Choroid plexus epithelial cell (primary cell): ENCODE results near the gene FAAP100.
A peak's percentile ranks its signal among the peaks of the same experiment; 100 is the strongest.

Experiments used
- DNase-seq: peaks from one replicate; pipeline ENCODE4 v3.0.0-alpha.2; 2010; ENCODE audit warnings: low read depth
- H3K4me3 ChIP-seq: 2 replicates; pipeline ENCODE4 v1.5.1; 2011; ENCODE audit warnings: low read depth, mild to moderate bottlenecking, control low read depth, low read length, moderate library complexity
- TF ChIP-seq, protein P1 (sequence below): conservative IDR thresholded peaks from 2 replicates; pipeline ENCODE4 v1.5.1; 2011; ENCODE audit warnings: low read depth, mild to moderate bottlenecking, control low read depth, inconsistent platforms, low read length, moderate library complexity

FAAP100 gene

DNA sequence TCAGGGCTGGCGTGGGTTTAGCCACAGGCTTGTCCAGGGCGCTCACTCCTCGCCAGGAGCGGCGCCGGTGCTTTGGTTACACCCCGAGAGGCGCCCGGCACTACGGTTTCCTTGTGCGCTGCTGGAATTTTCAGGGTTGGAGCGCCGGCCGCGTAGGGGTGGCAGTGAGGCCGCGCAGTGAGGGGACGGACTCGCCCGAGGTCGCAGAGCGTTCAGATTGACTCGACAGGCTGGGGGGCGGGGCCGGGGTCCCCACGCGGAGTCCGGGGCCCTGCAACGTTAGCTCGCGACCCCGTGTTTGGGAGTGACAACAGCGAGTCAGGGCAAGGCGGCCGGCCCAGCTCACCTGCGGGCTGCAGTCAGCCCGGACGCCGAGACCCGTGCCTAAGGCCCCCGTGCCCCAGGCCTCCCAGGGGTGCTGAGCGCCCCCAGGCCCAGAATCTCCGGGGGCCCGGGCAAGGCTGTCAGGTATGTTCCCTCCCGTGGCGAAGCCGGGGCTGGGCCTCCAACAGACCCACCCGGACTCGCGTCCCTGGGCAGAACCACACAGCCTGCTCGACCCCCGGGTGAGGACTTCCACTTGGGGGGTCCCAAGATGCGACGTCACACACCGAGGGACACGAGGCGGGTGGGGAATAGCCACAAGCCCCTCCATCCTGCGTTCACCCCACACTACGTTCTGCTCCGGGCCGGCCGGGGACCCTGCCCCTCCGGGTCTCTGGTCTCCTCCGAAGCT is 38.2 kb downstream of the FAAP100 start:
- DNase-seq = peak; percentile 82
- TF ChIP-seq, protein P1, sequence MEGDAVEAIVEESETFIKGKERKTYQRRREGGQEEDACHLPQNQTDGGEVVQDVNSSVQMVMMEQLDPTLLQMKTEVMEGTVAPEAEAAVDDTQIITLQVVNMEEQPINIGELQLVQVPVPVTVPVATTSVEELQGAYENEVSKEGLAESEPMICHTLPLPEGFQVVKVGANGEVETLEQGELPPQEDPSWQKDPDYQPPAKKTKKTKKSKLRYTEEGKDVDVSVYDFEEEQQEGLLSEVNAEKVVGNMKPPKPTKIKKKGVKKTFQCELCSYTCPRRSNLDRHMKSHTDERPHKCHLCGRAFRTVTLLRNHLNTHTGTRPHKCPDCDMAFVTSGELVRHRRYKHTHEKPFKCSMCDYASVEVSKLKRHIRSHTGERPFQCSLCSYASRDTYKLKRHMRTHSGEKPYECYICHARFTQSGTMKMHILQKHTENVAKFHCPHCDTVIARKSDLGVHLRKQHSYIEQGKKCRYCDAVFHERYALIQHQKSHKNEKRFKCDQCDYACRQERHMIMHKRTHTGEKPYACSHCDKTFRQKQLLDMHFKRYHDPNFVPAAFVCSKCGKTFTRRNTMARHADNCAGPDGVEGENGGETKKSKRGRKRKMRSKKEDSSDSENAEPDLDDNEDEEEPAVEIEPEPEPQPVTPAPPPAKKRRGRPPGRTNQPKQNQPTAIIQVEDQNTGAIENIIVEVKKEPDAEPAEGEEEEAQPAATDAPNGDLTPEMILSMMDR = no peak
- peak overlapping the region; percentile 76 for H3K4me3 ChIP-seq

DNA sequence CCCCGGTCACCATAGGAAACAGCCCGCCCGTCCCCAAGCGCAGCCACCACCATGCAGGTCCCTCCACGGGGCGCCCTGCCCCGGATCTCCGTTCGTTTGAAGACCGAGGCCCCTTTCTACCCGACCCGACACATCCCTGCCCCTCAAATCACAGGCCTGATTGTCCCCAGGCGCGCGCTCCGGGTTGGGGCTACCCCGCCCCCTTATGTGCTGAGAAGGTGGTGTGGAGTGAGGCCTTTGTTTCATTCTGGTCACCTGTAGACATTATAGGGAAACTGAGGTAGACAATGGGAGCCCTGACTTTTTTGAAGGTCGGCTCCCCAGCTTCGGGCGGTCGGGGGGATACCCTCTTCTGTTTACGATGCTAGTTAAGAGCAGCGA is 38.8 kb downstream of the FAAP100 start:
- peak; percentile 66 for DNase-seq
- TF ChIP-seq, protein P1 = no peak
- peak overlapping the region; percentile 76 for H3K4me3 ChIP-seq

DNA sequence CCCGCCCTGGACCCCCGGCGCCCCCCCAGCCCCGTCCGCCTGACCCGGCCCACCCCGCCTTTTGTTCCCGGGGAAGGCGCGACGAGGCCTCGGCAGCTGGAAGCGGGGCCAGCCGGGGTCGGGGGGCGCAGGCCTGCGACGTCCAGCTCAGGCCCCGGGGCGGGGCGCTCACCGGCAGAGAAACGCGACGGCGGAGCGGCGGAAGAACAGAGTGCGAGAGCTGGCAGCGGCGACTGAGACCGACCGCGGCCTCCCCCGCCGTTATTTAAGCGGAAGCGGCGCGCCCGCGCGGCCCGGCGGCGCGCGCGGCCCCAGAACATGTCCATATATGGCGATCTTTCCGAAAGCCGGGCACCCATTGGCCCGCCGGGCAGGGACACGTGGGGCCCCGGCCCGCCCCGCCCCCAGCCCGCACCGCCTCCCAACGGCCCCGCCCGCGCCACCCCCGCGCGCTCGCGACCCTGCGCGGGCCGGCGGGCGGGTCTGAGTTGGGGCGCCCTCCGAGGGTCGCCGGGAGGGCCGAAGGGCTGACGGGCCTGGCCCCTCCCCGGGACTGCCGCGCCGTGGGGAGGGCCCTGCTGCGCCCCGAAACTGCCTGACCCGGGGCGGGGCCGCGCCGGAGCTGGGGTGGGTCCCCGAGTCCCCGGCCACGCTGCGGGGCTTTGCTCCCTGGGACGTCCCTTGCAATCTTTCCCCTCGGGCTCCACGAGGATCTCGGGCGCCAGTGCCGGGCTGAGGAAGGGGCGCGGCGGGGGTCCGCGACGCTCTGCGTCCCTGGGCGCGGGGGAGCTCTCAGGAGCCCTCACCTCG is 39.4 kb downstream of the FAAP100 start, which contains the start of gene ACTG1:
TSS of gene ACTG1 (minus strand) at position 238 of the 810 bp plus-strand sequence. CDS start 445 bp downstream, outside the sequence.
- H3K4me3 ChIP-seq = peak within 1 kb of the TSS; percentile 87
- DNase-seq = peak; percentile 94
- TF ChIP-seq, protein P1 = no peak

DNA sequence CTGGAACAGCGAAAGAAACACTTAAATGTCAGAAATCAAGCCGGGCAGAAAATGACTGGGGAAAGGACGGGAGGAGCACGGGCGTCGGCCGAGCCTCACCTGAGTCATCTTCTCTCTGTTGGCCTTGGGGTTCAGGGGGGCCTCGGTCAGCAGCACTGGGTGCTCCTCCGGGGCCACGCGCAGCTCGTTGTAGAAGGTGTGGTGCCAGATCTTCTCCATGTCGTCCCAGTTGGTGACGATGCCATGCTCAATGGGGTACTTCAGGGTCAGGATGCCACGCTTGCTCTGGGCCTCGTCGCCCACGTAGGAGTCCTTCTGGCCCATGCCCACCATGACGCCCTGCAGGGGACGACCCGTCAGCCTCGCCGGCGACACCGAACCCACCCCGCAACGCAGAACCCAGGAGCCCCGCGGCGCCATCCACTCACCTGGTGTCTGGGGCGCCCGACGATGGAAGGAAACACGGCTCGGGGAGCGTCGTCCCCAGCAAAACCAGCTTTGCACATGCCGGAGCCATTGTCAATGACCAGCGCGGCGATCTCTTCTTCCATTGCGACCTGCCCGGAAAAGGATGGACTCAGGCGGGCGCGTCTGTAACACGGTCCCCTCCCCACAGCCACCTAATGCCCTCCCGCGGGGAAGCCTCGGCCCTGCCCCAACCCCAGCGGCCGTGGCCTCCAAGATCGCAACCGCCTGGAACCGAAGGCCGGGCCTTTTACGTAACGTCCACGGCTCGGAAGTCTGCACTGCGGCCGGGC is 40.2 kb downstream of the FAAP100 start:
- TF ChIP-seq, protein P1 = no peak
- DNase-seq = no peak
- H3K4me3 ChIP-seq = peak overlapping the region; percentile 87

DNA sequence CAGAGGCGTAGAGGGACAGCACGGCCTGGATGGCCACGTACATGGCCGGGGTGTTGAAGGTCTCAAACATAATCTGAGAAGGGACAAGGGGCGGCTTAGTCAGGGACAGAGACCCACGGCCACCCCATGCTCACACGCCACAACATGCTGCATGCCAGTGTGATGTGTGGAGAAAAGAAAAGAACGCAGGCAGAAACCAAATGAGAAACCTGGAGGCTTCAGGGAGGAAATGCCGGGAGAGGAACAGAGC is 40.7 kb downstream of the FAAP100 start:
- peak overlapping the region; percentile 87 for H3K4me3 ChIP-seq
- TF ChIP-seq, protein P1 = peak; percentile 1
- DNase-seq = peak; percentile 57

DNA sequence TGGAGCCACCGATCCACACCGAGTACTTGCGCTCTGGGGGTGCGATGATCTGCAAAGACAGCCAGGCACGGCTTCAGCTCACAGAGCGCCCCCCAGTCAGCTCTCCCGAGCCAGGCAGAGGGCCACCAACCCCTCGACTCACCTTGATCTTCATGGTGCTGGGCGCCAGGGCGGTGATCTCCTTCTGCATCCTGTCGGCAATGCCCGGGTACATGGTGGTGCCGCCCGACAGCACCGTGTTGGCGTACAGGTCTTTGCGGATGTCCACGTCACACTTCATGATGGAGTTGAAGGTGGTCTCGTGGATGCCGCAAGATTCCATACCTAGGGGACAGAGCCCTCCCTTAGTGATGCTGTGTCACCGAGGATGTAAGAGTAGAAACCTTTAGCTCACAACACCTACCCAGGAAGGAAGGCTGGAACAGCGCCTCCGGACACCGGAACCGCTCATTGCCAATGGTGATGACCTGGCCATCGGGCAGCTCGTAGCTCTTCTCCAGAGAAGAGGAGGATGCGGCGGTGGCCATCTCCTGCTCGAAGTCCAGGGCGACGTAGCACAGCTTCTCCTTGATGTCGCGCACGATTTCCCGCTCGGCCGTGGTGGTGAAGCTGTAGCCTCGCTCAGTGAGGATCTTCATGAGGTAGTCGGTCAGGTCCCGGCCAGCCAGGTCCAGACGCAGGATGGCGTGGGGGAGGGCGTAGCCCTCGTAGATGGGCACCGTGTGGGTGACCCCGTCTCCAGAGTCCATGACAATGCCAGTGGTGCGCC is 41.2 kb downstream of the FAAP100 start:
- H3K4me3 ChIP-seq = peak overlapping the region; percentile 87
- TF ChIP-seq, protein P1 = peak; percentile 2
- peak; percentile 51 for DNase-seq
